Esophagus squamous epithelium (tissue), 5 donors: ENCODE measurements around the gene CERKL. TPM values are rescaled to one million over a fixed set of nuclear protein-coding genes. Genes with fewer than 3 reads are reported as not detected.

Experiments used
- DNase-seq: peaks from one replicate; lab custom pipeline; 2025; lab: John Stamatoyannopoulos, UW
- H3K27ac ChIP-seq, 4 donors: fragments of 200-600 bp; sonication (generic); one replicate each; pipeline ENCODE4 v1.5.1; 2016 to 2019; ENCODE audit warnings: mild to moderate bottlenecking in 1 of 4
- H3K27me3 ChIP-seq, 4 donors: fragments of 200-600 bp; sonication (generic); 1 replicate in 3 of 4; 2 replicates in 1 of 4; pipeline versions ENCODE4 v1.5.1 to v1.6.0; 2017 to 2021; ENCODE audit warnings: antibody characterized with exemption in 1 of 4
- H3K36me3 ChIP-seq, 3 donors: fragments of 200-600 bp; sonication (generic); one replicate each; pipeline ENCODE4 v1.5.1; 2016 to 2019
- H3K4me1 ChIP-seq, 3 donors: fragments of 200-600 bp; sonication (generic); one replicate each; pipeline ENCODE4 v1.5.1; 2017 to 2019
- H3K4me3 ChIP-seq, 4 donors: fragments of 200-600 bp; sonication (generic); 1 replicate in 3 of 4; 2 replicates in 1 of 4; pipeline ENCODE4 v1.5.1; 2016 to 2019; ENCODE audit warnings: mild to moderate bottlenecking in 2 of 4, moderate library complexity in 1 of 4
- H3K9me3 ChIP-seq, 3 donors: fragments of 200-600 bp; sonication (generic); one replicate each; pipeline ENCODE4 v1.5.1; 2016 to 2019
- CTCF ChIP-seq, 6 experiments: fragments of 450-650 bp in 4 of 6; fragments of 200-600 bp in 2 of 6; sonication (generic) in 2 of 6; IDR thresholded peaks; one replicate each; pipeline ENCODE4 v1.5.1; 2016 to 2019; ENCODE audit warnings: antibody characterized with exemption in 6 of 6, mild to moderate bottlenecking in 4 of 6, moderate library complexity in 4 of 6
- POLR2A ChIP-seq, 4 donors: fragments of 450-650 bp; IDR thresholded peaks; one replicate each; pipeline ENCODE4 v1.6.1; 2017; ENCODE audit warnings: antibody characterized with exemption in 4 of 4, mild to moderate bottlenecking in 4 of 4, moderate library complexity in 3 of 4
- WGBS, 2 donors: methylation state at CpG; one replicate each; pipeline ENCODE4 v1.1.5; 2018; 5-methylcytosine and 5-hydroxymethylcytosine counted together
- intact Hi-C: fragments of 100-400 bp; cut with DNase I; formaldehyde crosslinking; loops from one replicate; pipeline ENCODE4 v1.15.0; 2022
- total RNA-seq, 4 donors: library from RNA; depleted of rRNA; stranded (reverse); fragments of >200 nt; gene quantifications; one replicate each; pipeline ENCODE4 v1.1.0, GENCODE V29; 2016
- donor health status: DM: yes; HTN: yes; CAD: no.

Gene CERKL
- total RNA-seq, 4 donors from 2014 or later, result 0.15 TPM; not detected in 3

GRCh38 chr2:181570059-181570458 lies 86.8 kb downstream of the CERKL start:
- DNase-seq, result no peak
- Histone ChIP-seq H3K9me3 (no peaks in the 10 kb centered on the region), H3K36me3 (no peaks in the 10 kb centered on the region), H3K27me3 (peaks cover 0 to 3% (median 0%) of the 10 kb centered on the region in 4 donors), H3K27ac (no peak overlapping the region), H3K4me1 (no peaks in the 10 kb centered on the region), H3K4me3 (no peak overlapping the region)
- WGBS, 2 donors, result 74 to 75% methylated on average over 2 of the region's 2 CpGs
- TF ChIP-seq CTCF (IDR thresholded peaks at IDR 0.05), result no peak
- TF ChIP-seq POLR2A (IDR thresholded peaks at IDR 0.05), result no peak
- intact Hi-C loops, result no loop called here

GRCh38 chr2:181566334-181567032 lies 90.4 kb downstream of the CERKL start:
- no peak for TF ChIP-seq CTCF (IDR thresholded peaks at IDR 0.05)
- TF ChIP-seq POLR2A (IDR thresholded peaks at IDR 0.05), result no peak
- no peak for DNase-seq
- Histone ChIP-seq H3K4me3 (no peak overlapping the region), H3K36me3 (no peaks in the 10 kb centered on the region), H3K27me3 (no peaks in the 10 kb centered on the region), H3K4me1 (no peaks in the 10 kb centered on the region), H3K9me3 (no peaks in the 10 kb centered on the region), H3K27ac (no peak overlapping the region)
- 70 to 80% methylated on average over 6 of the region's 6 CpGs for WGBS, 2 donors
- intact Hi-C loops, result no loop called here

- H3K4me1 ChIP-seq, result no peaks in the 10 kb centered on the region
- intact Hi-C loops, result no loop called here
- H3K27me3 ChIP-seq, result no peaks in the 10 kb centered on the region
- H3K27ac ChIP-seq, result no peak overlapping the region
- no peaks in the 10 kb centered on the region for H3K9me3 ChIP-seq
- 54 to 57% methylated on average over 1 of the region's 1 CpG for WGBS, 2 donors
- TF ChIP-seq CTCF (IDR thresholded peaks at IDR 0.05) (no peak), POLR2A (IDR thresholded peaks at IDR 0.05) (no peak)
- DNase-seq, result no peak
- H3K4me3 ChIP-seq, result no peak overlapping the region
- H3K36me3 ChIP-seq, result no peaks in the 10 kb centered on the region
Observed at GRCh38 chr2:181563101-181563692, 93.7 kb downstream of the CERKL start.

- no peak overlapping the region for H3K27ac ChIP-seq
- no peak for DNase-seq
- H3K4me1 ChIP-seq, result no peaks in the 10 kb centered on the region
- H3K27me3 ChIP-seq, result no peaks in the 10 kb centered on the region
- H3K36me3 ChIP-seq, result no peaks in the 10 kb centered on the region
- TF ChIP-seq POLR2A (IDR thresholded peaks at IDR 0.05), result no peak
- no peak for TF ChIP-seq CTCF (IDR thresholded peaks at IDR 0.05)
- intact Hi-C loops, result no loop called here
- WGBS, 2 donors, result 71 to 77% methylated on average over 2 of the region's 2 CpGs
- no peak overlapping the region for H3K4me3 ChIP-seq
- no peaks in the 10 kb centered on the region for H3K9me3 ChIP-seq
Observed at GRCh38 chr2:181558371-181558770, 98.5 kb downstream of the CERKL start.

- Histone ChIP-seq H3K36me3 (no peaks in the 10 kb centered on the region), H3K9me3 (no peaks in the 10 kb centered on the region), H3K27ac (no peak overlapping the region), H3K27me3 (no peaks in the 10 kb centered on the region), H3K4me1 (no peaks in the 10 kb centered on the region), H3K4me3 (no peak overlapping the region)
- 67 to 75% methylated on average over 2 of the region's 2 CpGs for WGBS, 2 donors
- DNase-seq, result no peak
- intact Hi-C loops, result no loop called here
- TF ChIP-seq POLR2A (IDR thresholded peaks at IDR 0.05), result no peak
- no peak for TF ChIP-seq CTCF (IDR thresholded peaks at IDR 0.05)
Observed at GRCh38 chr2:181554061-181554830, 102.7 kb downstream of the CERKL start.
